Activated T-helper 1 cell treated with anti-CD3 and anti-CD28 coated beads, Interleukin-12 subunit alpha, Interleukin-12 subunit beta, Interleukin-2, Interleukin-4 antibody, amounts not matched to agents 30 ng/mL and 10 ng/mL and 1 ng/mL, durations not matched to agents 14 hours and 24 hours and 36 hours (primary cell): Measurements from ENCODE around the gene ATP7B. TPM values are rescaled to one million over a fixed set of nuclear protein-coding genes. Genes with fewer than 3 reads are reported as not detected.
A peak's percentile ranks its signal among the peaks of the same experiment; 100 is the strongest.
"Not testable (repeated sequence)": the region's sequence is repeated elsewhere in the genome, so short reads cannot be mapped to it uniquely, and the experiment has no call there.

ENCODE experiments used
- DNase-seq: peaks from one replicate; pipeline ENCODE4 v3.0.0; 2021; ENCODE audit warnings: low spot score
- H3K27ac Mint-ChIP-seq: one replicate; pipeline ENCODE4 v1.8.0; 2021; ENCODE audit warnings: mild to moderate bottlenecking, mixed read lengths
- H3K27me3 Mint-ChIP-seq: one replicate; pipeline ENCODE4 v1.8.0; 2022; ENCODE audit warnings: mild to moderate bottlenecking, moderate library complexity, mixed read lengths; ENCODE audit not compliant: insufficient read depth
- H3K36me3 Mint-ChIP-seq: one replicate; pipeline ENCODE4 v1.8.0; 2021; ENCODE audit warnings: low read depth, mixed read lengths
- H3K4me1 Mint-ChIP-seq: one replicate; pipeline ENCODE4 v1.8.0; 2021; ENCODE audit warnings: low read depth, mixed read lengths
- H3K4me3 Mint-ChIP-seq: one replicate; pipeline ENCODE4 v1.8.0; 2021; ENCODE audit warnings: mild to moderate bottlenecking, moderate library complexity, mixed read lengths
- H3K9me3 Mint-ChIP-seq: one replicate; pipeline ENCODE4 v1.8.0; 2021; ENCODE audit warnings: mixed read lengths
- intact Hi-C: fragments of 100-400 bp; cut with micrococcal nuclease; formaldehyde crosslinking; loops from one replicate; pipeline ENCODE4 v1.15.1; 2024
- total RNA-seq: library from RNA; stranded (reverse); gene quantifications from 2 replicates; pipeline ENCODE4 v1.2.3, GENCODE V29; 2022

Gene ATP7B
- 0.98 and 1.1 TPM in 2 replicates for total RNA-seq

DNA sequence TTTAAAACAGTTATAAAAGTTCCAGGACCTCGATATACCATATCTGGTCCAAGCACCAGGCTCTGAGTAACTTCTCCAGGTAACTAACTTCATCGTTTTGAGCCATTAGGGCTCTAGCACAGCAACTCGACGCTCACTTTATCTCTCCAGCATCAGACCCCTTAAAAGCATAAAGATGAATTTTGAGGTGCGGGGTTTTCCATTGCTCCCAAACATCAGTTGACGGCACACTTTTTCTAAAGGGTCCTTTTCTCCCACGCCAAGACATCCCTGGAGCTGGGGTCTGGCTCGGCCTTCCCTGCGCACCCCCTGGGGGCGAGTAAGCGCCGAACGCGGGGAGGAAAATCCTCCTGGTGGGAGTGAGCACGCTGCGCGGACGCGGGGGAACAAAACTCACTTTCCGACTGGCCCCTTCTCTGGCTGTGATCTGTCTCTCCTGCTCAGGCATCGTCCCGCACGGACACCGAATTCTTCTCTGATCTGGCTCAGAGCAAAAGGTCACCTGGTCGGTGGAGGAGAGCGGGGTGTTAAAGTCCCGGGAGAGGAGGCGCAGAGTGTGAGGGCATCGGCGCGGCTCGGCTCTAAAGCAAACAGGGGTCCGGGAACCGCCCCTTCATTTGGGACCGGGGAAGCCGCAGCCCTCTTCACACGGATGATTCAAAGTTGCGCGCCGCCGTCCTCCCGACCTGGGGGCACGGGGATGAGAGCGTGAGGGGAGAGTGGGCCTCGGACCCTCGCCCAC, at the start of gene ATP7B:
TSS of gene ATP7B (minus strand) at position 561 of the 742 bp plus-strand sequence. CDS start at position 448, 113 bp downstream.
- peak within 1 kb of the TSS; percentile 99 for H3K4me3 Mint-ChIP-seq
- peaks cover 7% of the 10 kb centered on the region for H3K36me3 Mint-ChIP-seq
- peak within 1 kb of the TSS; percentile 88 for H3K27ac Mint-ChIP-seq
- intact Hi-C loops, result loop anchor here (1.0 to 5.0 kb wide), 2 partner anchors 10 to 114 kb away; no protein-coding TSS in a partner anchor
- peaks cover 13% of the 10 kb centered on the region for H3K4me1 Mint-ChIP-seq
- no peaks in the 10 kb centered on the region for H3K9me3 Mint-ChIP-seq
- DNase-seq, result no peak
- H3K27me3 Mint-ChIP-seq, result peaks cover 39% of the 10 kb centered on the region

DNA sequence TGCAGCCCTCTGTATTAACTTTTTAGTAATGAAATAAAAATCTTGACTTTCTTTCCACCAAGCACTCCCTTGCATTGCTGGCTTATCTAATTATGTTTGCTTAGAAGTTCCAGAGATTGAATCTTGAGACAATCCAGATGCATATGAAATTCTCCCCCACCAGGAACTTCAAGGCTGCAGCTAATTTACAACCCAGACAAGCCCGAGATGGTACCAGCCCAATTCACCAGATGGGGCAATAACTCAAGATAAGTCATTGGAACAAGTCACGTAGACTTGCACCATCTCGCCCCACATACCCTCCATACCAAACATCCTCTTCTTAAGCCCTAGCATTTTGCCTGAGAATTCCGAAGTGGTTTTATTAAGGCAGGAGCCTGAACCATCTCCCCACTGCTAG, 42.2 kb upstream of the ATP7B start:
- no peak for DNase-seq
- Mint-ChIP-seq H3K36me3 (no peaks in the 10 kb centered on the region), H3K27ac (no peak overlapping the region), H3K27me3 (peaks cover 5% of the 10 kb centered on the region), H3K4me1 (no peaks in the 10 kb centered on the region), H3K9me3 (peaks cover 5% of the 10 kb centered on the region), H3K4me3 (no peak overlapping the region)
- intact Hi-C loops, result no loop called here

DNA sequence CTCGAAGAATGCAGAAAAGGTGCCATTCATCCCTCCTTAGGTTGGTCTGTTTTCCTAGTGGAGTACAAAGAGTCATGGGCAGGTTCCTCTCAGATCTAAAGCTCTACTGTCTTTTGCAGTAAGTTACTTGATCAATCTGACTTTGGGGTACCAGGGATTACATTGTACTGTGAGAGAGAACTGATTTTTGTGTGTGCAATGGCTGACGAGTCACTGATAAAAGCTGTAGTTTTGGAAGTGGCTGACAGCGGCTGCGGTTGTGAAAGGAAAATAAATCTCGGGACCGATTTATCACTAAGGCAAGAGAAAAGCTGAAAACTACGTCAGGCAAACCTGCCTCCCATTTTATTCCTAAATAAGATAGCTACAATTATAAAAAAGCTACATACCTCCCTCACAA, 40.1 kb upstream of the ATP7B start:
- DNase-seq, result no peak
- Mint-ChIP-seq H3K27me3 (peaks cover 5% of the 10 kb centered on the region), H3K4me3 (no peak overlapping the region), H3K36me3 (no peaks in the 10 kb centered on the region), H3K4me1 (no peaks in the 10 kb centered on the region), H3K27ac (no peak overlapping the region), H3K9me3 (peaks cover 5% of the 10 kb centered on the region)
- intact Hi-C loops, result no loop called here

DNA sequence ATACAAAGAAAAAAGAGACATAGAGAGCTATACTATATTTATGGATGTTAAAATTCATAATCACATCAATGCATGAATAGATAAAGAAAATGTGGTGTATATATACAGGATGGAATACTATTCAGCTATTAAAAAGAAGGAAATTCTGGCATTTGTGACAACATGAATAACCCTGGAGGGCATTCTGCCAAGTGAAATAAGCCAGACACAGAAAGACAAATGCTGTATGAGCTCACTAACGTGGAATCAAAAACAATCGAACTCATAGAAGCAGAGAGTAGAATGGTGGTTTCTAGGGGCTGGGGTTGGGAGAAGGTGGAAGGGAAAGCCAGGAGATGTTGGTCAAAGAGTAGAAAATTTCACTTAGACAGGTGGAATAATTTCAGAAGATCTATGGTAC, 37.3 kb upstream of the ATP7B start:
- Mint-ChIP-seq H3K36me3 (no peaks in the 10 kb centered on the region), H3K4me1 (no peaks in the 10 kb centered on the region), H3K9me3 (peaks cover 3% of the 10 kb centered on the region), H3K27me3 (peaks cover 6% of the 10 kb centered on the region), H3K4me3 (no peak overlapping the region), H3K27ac (no peak overlapping the region)
- no peak for DNase-seq
- intact Hi-C loops, result no loop called here

DNA sequence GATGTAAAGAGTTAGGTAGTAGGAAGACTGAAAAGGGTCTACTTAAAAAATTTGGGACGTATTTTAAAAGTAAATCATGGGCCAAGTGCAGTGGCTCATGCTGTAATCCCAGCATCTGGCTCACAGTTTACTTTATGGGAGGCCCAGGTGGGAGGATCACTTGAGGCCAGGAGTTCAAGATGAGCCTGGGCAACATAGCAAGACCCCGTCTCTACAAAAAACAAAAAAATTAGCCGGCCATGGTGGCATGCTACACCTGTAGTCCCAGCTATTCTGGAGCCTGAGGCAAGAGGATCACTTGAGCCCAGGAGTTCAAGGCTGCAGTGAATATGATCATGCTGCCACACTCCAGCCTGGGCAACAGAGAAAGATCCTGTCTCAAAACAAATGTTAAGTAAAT, 36.2 kb upstream of the ATP7B start:
- Mint-ChIP-seq H3K9me3 (no peaks in the 10 kb centered on the region), H3K27me3 (peaks cover 6% of the 10 kb centered on the region), H3K4me1 (no peaks in the 10 kb centered on the region), H3K27ac (no peak overlapping the region), H3K36me3 (no peaks in the 10 kb centered on the region), H3K4me3 (no peak overlapping the region)
- no peak for DNase-seq
- intact Hi-C loops, result no loop called here

DNA sequence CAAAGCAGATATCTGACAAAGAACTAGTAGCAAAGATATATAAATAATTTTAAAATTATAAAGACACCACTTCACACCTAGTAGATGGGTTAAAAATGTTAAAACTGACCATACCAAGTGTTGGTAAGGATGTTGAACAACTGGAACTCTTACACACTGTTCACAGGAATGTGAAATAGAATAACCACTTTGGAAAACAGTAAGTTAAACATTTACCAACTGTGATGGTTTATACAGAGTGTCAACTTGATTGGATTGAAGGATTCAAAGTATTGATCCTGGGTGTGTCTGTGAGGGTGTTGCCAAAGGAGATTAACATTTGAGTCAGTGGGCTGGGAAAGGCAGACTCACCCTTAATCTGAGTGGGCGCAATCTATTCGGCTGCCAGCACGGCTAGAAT, 32.4 kb upstream of the ATP7B start:
- Mint-ChIP-seq H3K27me3 (peaks cover 2% of the 10 kb centered on the region), H3K27ac (no peak overlapping the region), H3K9me3 (peaks cover 9% of the 10 kb centered on the region), H3K4me1 (no peaks in the 10 kb centered on the region), H3K4me3 (no peak overlapping the region), H3K36me3 (no peaks in the 10 kb centered on the region)
- intact Hi-C loops, result no loop called here
- no peak for DNase-seq

DNA sequence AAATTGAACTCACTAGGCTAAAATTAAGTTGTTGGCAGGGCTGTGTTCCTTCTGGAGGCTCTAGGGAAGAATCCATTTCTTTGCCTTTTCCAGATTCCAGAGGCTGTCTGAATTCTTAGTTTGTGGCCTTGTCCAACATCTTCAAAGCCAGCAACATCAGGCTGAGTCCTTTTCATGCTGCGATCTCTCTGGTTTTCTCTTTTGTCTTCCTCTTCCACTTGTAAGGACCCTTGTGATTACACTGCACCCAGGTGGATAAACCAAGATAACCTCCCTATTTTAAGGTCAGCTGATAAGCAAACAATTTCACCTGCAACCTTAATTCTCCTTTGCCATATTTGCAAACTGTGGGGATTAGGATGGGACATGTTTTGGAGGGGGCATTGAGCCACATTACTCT, 24.8 kb upstream of the ATP7B start:
- Mint-ChIP-seq H3K27me3 (no peaks in the 10 kb centered on the region), H3K9me3 (peaks cover 4% of the 10 kb centered on the region), H3K4me3 (no peak overlapping the region), H3K36me3 (peaks cover 1% of the 10 kb centered on the region), H3K4me1 (no peaks in the 10 kb centered on the region), H3K27ac (no peak overlapping the region)
- intact Hi-C loops, result no loop called here
- no peak for DNase-seq

DNA sequence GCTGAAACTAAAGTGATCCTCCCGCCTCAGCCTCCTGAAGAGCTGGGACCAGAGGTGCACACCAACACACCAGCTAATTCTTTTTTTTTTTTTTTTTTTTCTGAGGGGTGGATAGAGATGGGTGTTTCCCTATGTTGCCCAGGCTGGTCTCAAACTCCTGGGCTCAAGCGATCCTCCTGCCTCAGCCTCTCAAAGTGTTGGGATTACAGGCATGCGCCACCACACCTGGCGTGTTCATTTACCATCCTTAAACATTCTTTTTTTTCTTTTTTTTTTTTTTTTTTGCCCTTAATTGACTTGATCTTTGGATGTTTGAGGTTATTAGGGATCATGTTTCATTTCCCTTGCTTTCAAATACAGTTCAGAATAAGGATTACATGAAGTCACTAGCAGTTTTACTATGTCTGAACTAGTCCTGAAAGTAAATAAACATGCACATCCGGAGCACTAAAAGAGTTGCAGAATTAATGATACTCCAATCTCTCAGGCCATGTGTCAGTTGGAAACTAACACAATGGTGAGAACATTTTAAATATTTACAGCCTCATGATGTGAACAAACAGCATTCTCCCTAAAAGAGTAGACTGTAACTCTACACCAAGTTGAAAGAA, 23.5 kb upstream of the ATP7B start:
- Mint-ChIP-seq H3K4me3 (no peak overlapping the region), H3K36me3 (peaks cover 8% of the 10 kb centered on the region), H3K4me1 (no peaks in the 10 kb centered on the region), H3K27ac (no peak overlapping the region), H3K27me3 (no peaks in the 10 kb centered on the region), H3K9me3 (no peaks in the 10 kb centered on the region)
- DNase-seq, result no peak
- intact Hi-C loops, result no loop called here

DNA sequence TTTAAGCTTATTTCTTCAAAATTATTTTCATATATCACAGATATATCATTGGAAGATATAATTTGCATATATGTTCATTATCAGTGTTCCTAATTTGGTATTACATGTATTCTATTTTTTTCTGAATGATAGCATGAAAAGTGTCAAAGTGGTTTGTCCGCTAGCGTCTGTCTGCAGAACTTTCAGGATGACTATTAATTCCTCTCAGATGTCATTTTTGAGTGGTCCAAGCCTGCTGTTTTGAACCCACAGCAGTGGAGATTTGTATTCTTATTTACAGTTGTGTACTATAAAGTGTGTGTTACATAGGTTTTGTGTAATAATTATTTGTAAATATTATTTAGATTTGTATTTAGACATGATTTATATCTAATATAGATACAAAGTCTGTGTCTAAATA, 21.8 kb upstream of the ATP7B start:
- intact Hi-C loops, result no loop called here
- Mint-ChIP-seq H3K4me1 (no peaks in the 10 kb centered on the region), H3K9me3 (no peaks in the 10 kb centered on the region), H3K4me3 (no peak overlapping the region), H3K36me3 (peaks cover 18% of the 10 kb centered on the region), H3K27ac (no peak overlapping the region), H3K27me3 (no peaks in the 10 kb centered on the region)
- no peak for DNase-seq

DNA sequence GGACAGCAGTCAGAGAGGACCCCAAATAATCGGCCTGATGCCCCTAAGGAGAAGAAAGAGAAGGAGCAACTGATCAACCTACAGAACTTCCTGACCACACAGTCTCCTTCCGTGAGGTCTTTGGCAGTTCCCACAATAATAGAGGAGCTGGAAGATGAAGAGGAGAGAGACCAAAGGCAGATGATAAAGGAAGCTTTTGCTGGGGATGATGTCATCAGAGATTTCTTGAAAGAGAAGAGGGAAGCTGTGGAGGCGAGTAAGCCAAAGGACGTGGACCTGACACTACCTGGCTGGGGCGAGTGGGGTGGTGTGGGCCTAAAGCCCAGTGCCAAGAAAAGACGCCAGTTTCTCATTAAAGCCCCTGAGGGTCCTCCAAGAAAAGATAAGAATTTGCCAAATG, 19.2 kb upstream of the ATP7B start:
- DNase-seq, H3K4me3 Mint-ChIP-seq, H3K9me3 Mint-ChIP-seq, intact Hi-C loops, H3K27me3 Mint-ChIP-seq, H3K27ac Mint-ChIP-seq: not testable (repeated sequence)
- Mint-ChIP-seq H3K36me3 (peaks cover 37% of the 10 kb centered on the region), H3K4me1 (peaks cover 14% of the 10 kb centered on the region)

DNA sequence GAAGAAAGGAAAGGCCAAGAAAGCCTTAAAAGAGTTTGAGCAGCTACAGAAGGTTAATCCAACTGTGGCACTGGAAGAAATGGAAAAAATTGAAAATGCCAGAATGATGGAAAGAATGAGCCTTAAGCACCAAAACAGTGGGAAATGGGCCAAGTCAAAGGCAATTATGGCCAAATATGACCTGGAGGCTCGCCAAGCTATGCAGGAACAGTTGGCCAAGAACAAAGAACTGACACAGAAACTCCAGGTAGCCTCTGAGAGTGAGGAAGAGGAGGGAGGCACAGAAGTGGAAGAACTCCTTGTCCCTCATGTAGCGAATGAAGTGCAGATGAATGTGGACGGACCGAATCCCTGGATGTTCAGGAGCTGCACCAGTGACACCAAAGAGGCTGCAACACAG, 18.3 kb upstream of the ATP7B start:
- Mint-ChIP-seq H3K36me3 (peaks cover 43% of the 10 kb centered on the region), H3K27ac (no peak overlapping the region), H3K9me3 (peaks cover 5% of the 10 kb centered on the region), H3K4me1 (peaks cover 14% of the 10 kb centered on the region), H3K4me3 (no peak overlapping the region), H3K27me3 (no peaks in the 10 kb centered on the region)
- intact Hi-C loops, result no loop called here
- no peak for DNase-seq

DNA sequence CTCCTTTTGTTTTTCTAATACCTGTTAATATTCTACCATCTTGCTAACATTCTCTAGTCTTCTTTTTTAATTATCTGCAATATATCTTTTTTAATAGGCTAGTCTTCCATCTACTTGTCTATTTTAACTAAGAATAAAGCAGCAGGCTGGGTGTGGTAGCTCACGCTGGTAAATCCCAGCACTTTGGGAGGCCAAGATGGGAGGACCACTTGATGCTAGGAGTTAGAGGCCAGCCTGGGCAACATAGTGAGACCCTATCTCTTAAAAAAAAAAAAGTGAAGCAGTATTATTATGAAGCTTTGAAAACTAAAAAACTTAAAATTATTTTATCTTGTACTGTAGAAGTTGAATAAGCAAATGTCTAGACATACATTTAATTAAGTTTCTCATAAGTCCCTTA, 16.6 kb upstream of the ATP7B start:
- no peak for DNase-seq
- Mint-ChIP-seq H3K4me1 (peaks cover 14% of the 10 kb centered on the region), H3K9me3 (peaks cover 5% of the 10 kb centered on the region), H3K36me3 (peaks cover 50% of the 10 kb centered on the region), H3K27ac (no peak overlapping the region), H3K27me3 (no peaks in the 10 kb centered on the region), H3K4me3 (no peak overlapping the region)
- intact Hi-C loops, result no loop called here

DNA sequence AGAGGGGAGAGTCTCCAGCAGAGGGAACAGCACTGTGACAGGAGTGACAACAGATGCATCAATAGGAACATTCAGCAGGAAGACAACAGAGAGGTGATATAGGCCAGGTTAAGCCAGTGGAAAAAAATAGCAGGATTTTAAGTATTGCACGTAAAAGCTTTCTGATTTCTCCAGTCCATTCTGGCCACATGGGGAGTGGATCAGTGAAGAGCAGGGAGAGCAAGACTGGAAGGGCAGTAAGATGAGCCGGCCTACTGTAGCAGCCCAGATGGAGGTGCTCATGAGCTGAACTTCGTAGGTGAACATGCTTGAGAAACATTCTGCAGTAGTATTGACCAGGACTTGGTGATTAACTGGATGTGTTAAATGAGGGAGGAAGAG, 15.0 kb upstream of the ATP7B start:
- peaks cover 14% of the 10 kb centered on the region for H3K4me1 Mint-ChIP-seq
- intact Hi-C loops, result no loop called here
- H3K27me3 Mint-ChIP-seq, result no peaks in the 10 kb centered on the region
- H3K9me3 Mint-ChIP-seq, result peaks cover 5% of the 10 kb centered on the region
- DNase-seq, result no peak
- no peak overlapping the region for H3K27ac Mint-ChIP-seq
- no peak overlapping the region for H3K4me3 Mint-ChIP-seq
- peaks cover 58% of the 10 kb centered on the region for H3K36me3 Mint-ChIP-seq
